ENCODE measurements around the gene DOCK10. TPM values are rescaled to one million over a fixed set of nuclear protein-coding genes. Genes with fewer than 3 reads are reported as not detected.

DOCK10 gene
- total and polyA plus RNA-seq, 9 of the 15 experiments (the other 6 are each of a cell fraction or from before 2014, with no cell fraction given): 0.01 to 0.87 (median 0.18) TPM

DNA sequence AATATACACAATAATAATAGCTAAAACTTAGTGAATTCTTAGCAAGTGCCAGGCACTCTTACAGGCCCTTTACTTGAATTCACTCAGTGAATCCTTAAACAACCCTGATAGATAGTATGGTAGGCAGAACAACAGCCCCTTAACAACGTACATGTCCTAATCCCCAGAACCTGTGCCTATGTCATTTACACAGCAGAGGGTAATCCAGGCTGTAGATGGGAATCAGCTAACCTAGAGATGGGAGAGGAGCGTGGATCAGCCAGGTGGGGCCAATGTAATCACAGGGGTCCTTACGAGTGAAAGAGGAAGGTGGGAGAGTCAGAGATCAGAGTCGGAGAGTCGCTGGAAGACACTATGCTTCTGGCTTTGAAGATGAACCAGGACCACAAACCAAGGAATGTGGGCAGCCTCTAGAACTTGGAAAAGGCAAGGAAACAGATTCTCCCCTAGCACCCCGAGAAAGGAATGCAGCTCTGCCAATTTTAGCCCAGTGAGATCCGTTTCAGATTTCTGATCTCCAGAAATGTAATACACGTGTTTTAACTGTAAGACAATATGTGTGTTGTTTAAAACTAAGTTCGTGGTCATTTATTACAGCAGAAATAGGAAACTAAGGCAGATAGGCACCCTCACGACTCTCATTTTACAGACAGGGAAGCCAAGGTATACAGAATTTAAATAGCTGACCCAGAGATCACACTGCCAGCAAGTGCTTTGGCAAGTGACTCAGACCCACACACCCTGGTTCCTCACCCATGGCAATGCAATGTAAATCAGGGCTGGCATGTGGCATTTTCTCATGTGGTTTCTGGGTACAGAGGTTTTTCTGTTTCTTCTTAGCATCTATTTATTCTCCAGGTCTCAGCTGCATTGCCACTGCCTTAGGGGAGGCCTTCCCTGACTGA lies 68.9 kb downstream of the DOCK10 start:
- Histone ChIP-seq H3K36me3 (ENCODE audit: control insufficient read depth, insufficient read depth, low read length) (no peaks in the 10 kb centered on the region), H2AFZ (ENCODE audit: low read depth, low read length) (no peak overlapping the region), H3K4me3 (no peak overlapping the region), H3K4me1 (replicated peaks in 1 of 2; ENCODE audit: control insufficient read depth in 2 of 2, insufficient read depth in 2 of 2, low read length in 2 of 2) (no peaks in the 10 kb centered on the region), H4K20me1 (replicated peaks; ENCODE audit: control insufficient read depth, insufficient read depth, low read length) (no peaks in the 10 kb centered on the region), H3K79me2 (ENCODE audit: control insufficient read depth, insufficient read depth, low read length) (no peaks in the 10 kb centered on the region), H3K9ac (ENCODE audit: insufficient read depth in 1 of 2, low read depth in 2 of 2, low read length in 2 of 2) (no peak overlapping the region), H3K9me3 (replicated peaks; ENCODE audit: control insufficient read depth, insufficient read depth, low read depth, low read length) (no peaks in the 10 kb centered on the region), H3K27ac (ENCODE audit: extremely low read depth, low read depth, low read length) (no peak overlapping the region), H3K27me3 (ENCODE audit: control insufficient read depth in 2 of 2, insufficient read depth in 2 of 2, low read length in 2 of 2) (no peaks in the 10 kb centered on the region), H3K9me1 (ENCODE audit: control insufficient read depth, insufficient read depth, low read length) (no peaks in the 10 kb centered on the region), H3K4me2 (ENCODE audit: insufficient read depth, low read length) (no peak overlapping the region)
- POLR2A ChIA-PET: no interaction called here
- ATAC-seq (no peak), FAIRE-seq (no peak), DNase-seq (ENCODE audit: extremely low read depth in 1 of 4, low spot score in 3 of 4) (no peak)
- in situ Hi-C loops (cut with MboI) (no loop called here), intact Hi-C loops (cut with micrococcal nuclease) (no loop called here)
- 2% methylated on average over 10 of the region's 10 CpGs for WGBS (ENCODE audit: insufficient coverage, low coverage, missing lambda C conversion rate)
- BruUV-seq (replicated peaks): no TSS peak
- CTCF ChIA-PET (ENCODE audit: low intra/inter-chr PET ratio): no interaction called here
- TF ChIP-seq BRD9 (IDR thresholded peaks at IDR 0.05; ENCODE audit: low read depth, partially characterized antibody) (no peak), TCF7L2 (IDR thresholded peaks at IDR 0.05; ENCODE audit: low read depth, low read length) (no peak), ZNF589 (CRISPR knock-in tag; IDR thresholded peaks at IDR 0.05; ENCODE audit: low read depth) (no peak), RB1 (IDR thresholded peaks at IDR 0.05; ENCODE audit: low read depth) (no peak), NONO (IDR thresholded peaks at IDR 0.05; ENCODE audit: low read depth in 2 of 2, low read length in 1 of 2) (no peak)
- TF ChIP-seq, protein P1, sequence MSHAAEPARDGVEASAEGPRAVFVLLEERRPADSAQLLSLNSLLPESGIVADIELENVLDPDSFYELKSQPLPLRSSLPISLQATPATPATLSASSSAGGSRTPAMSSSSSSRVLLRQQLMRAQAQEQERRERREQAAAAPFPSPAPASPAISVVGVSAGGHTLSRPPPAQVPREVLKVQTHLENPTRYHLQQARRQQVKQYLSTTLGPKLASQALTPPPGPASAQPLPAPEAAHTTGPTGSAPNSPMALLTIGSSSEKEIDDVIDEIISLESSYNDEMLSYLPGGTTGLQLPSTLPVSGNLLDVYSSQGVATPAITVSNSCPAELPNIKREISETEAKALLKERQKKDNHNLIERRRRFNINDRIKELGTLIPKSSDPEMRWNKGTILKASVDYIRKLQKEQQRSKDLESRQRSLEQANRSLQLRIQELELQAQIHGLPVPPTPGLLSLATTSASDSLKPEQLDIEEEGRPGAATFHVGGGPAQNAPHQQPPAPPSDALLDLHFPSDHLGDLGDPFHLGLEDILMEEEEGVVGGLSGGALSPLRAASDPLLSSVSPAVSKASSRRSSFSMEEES (CRISPR knock-in tag; IDR thresholded peaks at IDR 0.05): no peak
- TF ChIP-seq, protein P2, sequence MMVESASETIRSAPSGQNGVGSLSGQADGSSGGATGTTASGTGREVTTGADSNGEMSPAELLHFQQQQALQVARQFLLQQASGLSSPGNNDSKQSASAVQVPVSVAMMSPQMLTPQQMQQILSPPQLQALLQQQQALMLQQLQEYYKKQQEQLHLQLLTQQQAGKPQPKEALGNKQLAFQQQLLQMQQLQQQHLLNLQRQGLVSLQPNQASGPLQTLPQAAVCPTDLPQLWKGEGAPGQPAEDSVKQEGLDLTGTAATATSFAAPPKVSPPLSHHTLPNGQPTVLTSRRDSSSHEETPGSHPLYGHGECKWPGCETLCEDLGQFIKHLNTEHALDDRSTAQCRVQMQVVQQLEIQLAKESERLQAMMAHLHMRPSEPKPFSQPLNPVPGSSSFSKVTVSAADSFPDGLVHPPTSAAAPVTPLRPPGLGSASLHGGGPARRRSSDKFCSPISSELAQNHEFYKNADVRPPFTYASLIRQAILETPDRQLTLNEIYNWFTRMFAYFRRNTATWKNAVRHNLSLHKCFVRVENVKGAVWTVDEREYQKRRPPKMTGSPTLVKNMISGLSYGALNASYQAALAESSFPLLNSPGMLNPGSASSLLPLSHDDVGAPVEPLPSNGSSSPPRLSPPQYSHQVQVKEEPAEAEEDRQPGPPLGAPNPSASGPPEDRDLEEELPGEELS (CRISPR knock-in tag; IDR thresholded peaks at IDR 0.05; ENCODE audit: borderline replicate concordance): no peak
- TF ChIP-seq, protein P3, sequence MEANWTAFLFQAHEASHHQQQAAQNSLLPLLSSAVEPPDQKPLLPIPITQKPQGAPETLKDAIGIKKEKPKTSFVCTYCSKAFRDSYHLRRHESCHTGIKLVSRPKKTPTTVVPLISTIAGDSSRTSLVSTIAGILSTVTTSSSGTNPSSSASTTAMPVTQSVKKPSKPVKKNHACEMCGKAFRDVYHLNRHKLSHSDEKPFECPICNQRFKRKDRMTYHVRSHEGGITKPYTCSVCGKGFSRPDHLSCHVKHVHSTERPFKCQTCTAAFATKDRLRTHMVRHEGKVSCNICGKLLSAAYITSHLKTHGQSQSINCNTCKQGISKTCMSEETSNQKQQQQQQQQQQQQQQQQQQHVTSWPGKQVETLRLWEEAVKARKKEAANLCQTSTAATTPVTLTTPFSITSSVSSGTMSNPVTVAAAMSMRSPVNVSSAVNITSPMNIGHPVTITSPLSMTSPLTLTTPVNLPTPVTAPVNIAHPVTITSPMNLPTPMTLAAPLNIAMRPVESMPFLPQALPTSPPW (CRISPR knock-in tag; IDR thresholded peaks at IDR 0.05): no peak

Data from K562 (cell line).